Subcutaneous abdominal adipose tissue (tissue), 5 donors: ENCODE data around the gene TCERG1L.

Experiments used
- H3K27ac ChIP-seq: one replicate; pipeline ENCODE4 v1.7.0; 2013; ENCODE audit warnings: low read depth, mild to moderate bottlenecking, inconsistent platforms, low read length, moderate library complexity
- H3K27me3 ChIP-seq, 5 donors: one replicate each; pipeline ENCODE4 v1.7.0; 2013; ENCODE audit warnings: low read length in 5 of 5, inconsistent platforms in 1 of 5; ENCODE audit not compliant: control insufficient read depth in 5 of 5, insufficient read depth in 4 of 5
- H3K36me3 ChIP-seq, 5 donors: one replicate each; pipeline ENCODE4 v1.7.0; 2013; ENCODE audit warnings: low read length in 5 of 5; ENCODE audit not compliant: control insufficient read depth in 5 of 5, insufficient read depth in 5 of 5
- H3K4me1 ChIP-seq, 5 donors: one replicate each; pipeline ENCODE4 v1.7.0; 2013; ENCODE audit warnings: low read length in 5 of 5, mild to moderate bottlenecking in 3 of 5, moderate library complexity in 1 of 5; ENCODE audit not compliant: control insufficient read depth in 5 of 5, insufficient read depth in 5 of 5
- H3K4me3 ChIP-seq, 5 donors: one replicate each; pipeline ENCODE4 v1.7.0; 2013; ENCODE audit warnings: low read length in 5 of 5, low read depth in 1 of 5
- H3K9ac ChIP-seq, 5 donors: one replicate each; pipeline ENCODE4 v1.7.0; 2013; ENCODE audit warnings: low read length in 5 of 5, mild to moderate bottlenecking in 4 of 5, moderate library complexity in 3 of 5
- H3K9me3 ChIP-seq, 5 donors: one replicate each; pipeline ENCODE4 v1.7.0; 2013; ENCODE audit warnings: low read length in 5 of 5; ENCODE audit not compliant: control insufficient read depth in 5 of 5
- donor health status: healthy.
- donor health status: healthy.
- donor health status: healthy.
- donor health status: healthy.
- donor health status: healthy.

The TCERG1L gene

DNA sequence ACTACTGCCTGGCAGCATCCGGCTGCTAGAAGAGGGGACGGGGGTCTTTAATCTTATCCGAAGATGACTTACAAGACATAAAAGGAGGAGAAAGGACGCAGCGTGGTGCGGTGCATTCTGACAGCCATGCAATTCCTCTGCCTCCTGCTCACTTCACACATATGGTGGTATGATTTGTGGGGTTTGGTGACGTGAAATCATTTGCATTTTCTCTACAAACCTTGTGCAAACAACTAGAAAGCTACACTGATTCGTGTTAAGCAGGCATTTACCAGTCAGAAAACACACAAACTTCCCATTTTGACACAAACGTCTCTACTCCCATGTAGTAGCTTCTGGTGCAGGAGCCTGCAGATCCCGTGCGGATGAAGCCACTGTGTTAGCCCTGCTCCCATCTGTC lies 6.8 kb upstream of the TCERG1L start:
- Histone ChIP-seq H3K36me3 (no peaks in the 10 kb centered on the region), H3K27me3 (peaks cover 21 to 52% (median 46%) of the 10 kb centered on the region in 5 donors), H3K27ac (no peak overlapping the region), H3K9me3 (no peaks in the 10 kb centered on the region), H3K9ac (no peak overlapping the region), H3K4me3 (no peak overlapping the region), H3K4me1 (no peaks in the 10 kb centered on the region)

DNA sequence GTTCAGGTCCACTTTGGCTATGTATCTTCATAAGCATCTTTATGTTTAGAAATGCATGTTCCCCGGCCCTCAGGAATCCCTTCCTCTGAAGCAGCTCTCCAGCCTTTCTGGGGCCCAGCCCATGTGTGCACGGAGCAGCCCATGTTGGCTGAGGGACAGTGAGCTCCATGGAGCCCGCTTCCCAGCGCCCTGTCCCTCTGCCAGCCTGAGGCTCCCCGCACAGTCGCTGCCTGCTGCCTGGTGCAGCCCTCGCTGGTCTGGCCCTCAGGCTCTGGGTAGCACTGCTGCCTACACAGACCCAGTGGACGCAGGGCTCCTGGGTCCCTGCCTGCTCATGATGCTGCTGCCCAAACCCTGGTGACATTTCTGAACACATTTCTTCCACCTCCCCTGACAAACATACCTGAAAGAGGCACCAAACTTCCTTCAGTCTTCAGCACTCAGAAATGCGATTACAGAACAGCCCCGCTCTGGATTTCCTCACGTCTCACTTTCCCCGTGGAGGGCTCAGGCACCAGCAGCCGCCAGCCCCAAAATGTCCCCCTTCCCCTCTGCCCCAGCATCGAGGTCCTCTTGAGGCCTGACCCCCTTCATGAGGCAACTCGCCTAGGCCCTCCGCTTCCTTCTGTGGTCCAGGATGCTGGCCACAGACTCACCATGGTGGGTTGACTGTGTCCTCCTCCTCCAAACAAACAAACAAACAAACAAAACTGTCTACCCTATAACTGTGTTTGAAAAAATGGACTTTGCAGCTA lies 5.0 kb upstream of the TCERG1L start:
- no peak overlapping the region for H3K9ac ChIP-seq
- peaks cover 0 to 9% (median 2%) of the 10 kb centered on the region in 5 donors for H3K4me1 ChIP-seq
- H3K27me3 ChIP-seq: peaks cover 27 to 56% (median 48%) of the 10 kb centered on the region in 5 donors
- no peak overlapping the region for H3K27ac ChIP-seq
- no peaks in the 10 kb centered on the region for H3K9me3 ChIP-seq
- no peak overlapping the region for H3K4me3 ChIP-seq
- no peaks in the 10 kb centered on the region for H3K36me3 ChIP-seq

DNA sequence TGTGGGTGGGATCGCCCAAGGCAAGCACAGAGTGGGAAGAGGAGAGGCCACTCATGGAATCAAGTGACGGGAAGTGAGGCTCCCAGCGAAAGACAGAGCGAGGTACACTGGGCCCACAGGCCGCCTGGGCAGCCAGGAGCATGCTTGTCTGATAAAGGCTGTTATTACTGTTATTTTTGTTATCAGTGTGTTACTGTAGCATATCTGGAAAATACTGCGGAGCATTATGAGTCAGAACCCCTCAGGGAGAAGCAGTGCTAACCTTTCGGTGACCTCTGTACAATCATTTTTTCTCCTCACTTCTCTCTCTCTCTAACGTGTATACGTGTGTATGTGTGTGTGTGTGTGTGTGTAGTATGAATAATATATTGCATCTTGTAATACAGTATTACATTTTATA lies 3.8 kb upstream of the TCERG1L start:
- Histone ChIP-seq H3K27me3 (peaks cover 26 to 57% (median 50%) of the 10 kb centered on the region in 5 donors), H3K9me3 (no peaks in the 10 kb centered on the region), H3K4me1 (peaks cover 0 to 16% (median 4%) of the 10 kb centered on the region in 5 donors), H3K9ac (no peak overlapping the region), H3K27ac (no peak overlapping the region), H3K4me3 (no peak overlapping the region), H3K36me3 (no peaks in the 10 kb centered on the region)

DNA sequence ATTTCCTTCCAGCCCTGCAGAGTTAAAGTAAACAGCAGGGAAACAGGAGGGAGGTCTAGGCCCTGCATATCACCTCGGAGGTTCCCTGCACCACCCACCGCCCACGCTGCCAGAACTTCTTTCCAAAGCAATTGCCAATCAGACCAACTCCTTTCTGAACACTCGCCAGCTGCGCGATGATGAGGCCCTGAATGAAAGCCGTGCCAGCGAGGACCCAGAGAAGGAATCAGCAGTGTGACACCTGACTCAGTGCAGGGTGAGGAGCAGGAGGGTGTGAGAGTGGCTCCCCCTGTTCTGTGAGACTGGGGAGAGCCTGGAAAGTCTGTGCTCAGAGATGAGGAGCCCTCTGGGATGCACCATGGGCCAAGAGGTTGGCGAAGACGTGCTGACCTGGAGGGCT lies 3.3 kb upstream of the TCERG1L start:
- Histone ChIP-seq H3K27me3 (peaks cover 29 to 60% (median 49%) of the 10 kb centered on the region in 5 donors), H3K4me3 (no peak overlapping the region)

DNA sequence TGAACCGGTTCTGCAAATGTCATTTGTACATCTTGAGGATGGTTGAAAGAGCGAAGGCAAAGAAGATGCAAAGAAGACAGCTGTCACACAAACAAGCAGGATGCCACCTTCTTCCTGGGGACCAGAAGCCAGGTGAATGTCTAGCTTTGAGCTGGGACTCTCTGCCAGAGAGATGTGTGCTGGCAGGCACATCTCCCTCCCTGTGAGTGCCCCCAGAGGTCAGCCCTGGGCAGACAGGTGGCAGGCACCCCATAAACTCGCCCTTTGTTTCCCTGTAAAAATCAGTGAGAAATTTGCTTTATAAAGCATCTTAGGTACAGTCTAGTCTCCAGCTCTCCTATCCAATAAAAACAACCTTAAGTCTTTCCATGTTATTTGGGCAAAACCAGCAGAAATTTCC lies 2.6 kb upstream of the TCERG1L start:
- Histone ChIP-seq H3K9me3 (no peaks in the 10 kb centered on the region), H3K27me3 (peaks cover 30 to 59% (median 49%) of the 10 kb centered on the region in 5 donors), H3K36me3 (no peaks in the 10 kb centered on the region), H3K4me1 (peaks cover 0 to 16% (median 4%) of the 10 kb centered on the region in 5 donors), H3K4me3 (no peak overlapping the region), H3K27ac (no peak overlapping the region), H3K9ac (no peak overlapping the region)

More for the DNA sequence above, 3.3 kb upstream of the TCERG1L start:
- peaks cover 0 to 16% (median 4%) of the 10 kb centered on the region in 5 donors for H3K4me1 ChIP-seq
- H3K9ac ChIP-seq: no peak overlapping the region
- no peak overlapping the region for H3K27ac ChIP-seq
- no peaks in the 10 kb centered on the region for H3K9me3 ChIP-seq
- no peaks in the 10 kb centered on the region for H3K36me3 ChIP-seq

DNA sequence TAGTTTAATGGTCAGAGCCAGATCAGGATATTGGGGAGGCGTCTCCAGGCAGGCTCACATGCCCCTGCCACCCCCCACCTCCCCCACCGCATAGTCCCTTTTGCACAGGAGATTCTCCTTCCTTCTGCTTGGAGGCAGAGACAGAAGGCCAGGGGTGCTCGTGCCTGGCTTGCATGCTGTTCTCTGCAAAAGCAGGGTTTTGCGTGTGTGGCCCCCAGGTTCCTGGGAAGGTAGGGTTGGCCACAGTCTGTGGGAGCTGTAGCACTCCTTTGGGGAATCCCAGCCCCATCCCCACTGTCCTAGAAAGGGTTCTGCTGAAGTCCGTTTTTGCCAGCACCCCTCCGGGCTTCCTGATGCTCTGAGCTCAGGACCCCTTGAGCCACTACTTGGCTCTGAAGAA lies 1.9 kb upstream of the TCERG1L start:
- Histone ChIP-seq H3K27me3 (peaks cover 33 to 56% (median 47%) of the 10 kb centered on the region in 5 donors), H3K4me1 (peaks cover 0 to 16% (median 4%) of the 10 kb centered on the region in 5 donors), H3K4me3 (no peak overlapping the region), H3K9ac (no peak overlapping the region), H3K27ac (no peak overlapping the region), H3K9me3 (no peaks in the 10 kb centered on the region), H3K36me3 (no peaks in the 10 kb centered on the region)

DNA sequence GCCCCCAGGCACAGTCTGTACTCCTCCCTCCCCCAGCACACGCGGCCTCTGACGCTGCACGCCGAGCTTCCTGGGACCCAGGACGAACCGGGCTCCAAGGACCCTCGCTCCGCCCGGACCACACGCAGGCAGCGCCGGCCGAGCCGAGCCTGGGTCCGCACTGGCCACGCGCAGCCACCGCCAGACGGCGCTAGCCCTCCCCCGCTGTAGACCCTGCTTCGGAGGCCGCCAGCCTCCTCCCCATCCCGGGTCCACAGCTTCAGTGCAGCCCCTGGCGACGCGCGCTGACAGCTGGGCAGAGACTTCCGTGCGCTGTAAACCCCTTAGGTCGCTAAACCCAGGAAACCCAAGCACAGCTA lies 936 bp upstream of the TCERG1L start:
- Histone ChIP-seq H3K9ac (no peak overlapping the region), H3K4me1 (peaks cover 0 to 16% (median 4%) of the 10 kb centered on the region in 5 donors), H3K27me3 (peaks cover 29 to 51% (median 40%) of the 10 kb centered on the region in 5 donors), H3K4me3 (no peak overlapping the region), H3K9me3 (no peaks in the 10 kb centered on the region), H3K36me3 (no peaks in the 10 kb centered on the region), H3K27ac (no peak overlapping the region)

DNA sequence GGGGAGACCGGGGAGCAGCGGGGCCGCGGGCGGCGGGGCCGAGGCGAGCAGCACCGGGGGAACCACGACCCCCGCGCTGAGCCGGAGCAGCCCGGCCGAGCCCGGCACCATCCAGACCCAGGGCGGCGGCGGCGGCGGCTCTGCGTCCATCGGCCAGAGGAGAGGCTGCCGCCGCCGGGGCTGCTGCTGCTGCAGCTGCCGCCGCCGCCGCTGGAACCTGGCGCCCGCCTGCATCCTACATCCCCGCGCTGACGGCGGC lies 190 bp downstream of the TCERG1L start:
- Histone ChIP-seq H3K27me3 (peaks cover 27 to 47% (median 39%) of the 10 kb centered on the region in 5 donors), H3K4me3 (no peak overlapping the region)

DNA sequence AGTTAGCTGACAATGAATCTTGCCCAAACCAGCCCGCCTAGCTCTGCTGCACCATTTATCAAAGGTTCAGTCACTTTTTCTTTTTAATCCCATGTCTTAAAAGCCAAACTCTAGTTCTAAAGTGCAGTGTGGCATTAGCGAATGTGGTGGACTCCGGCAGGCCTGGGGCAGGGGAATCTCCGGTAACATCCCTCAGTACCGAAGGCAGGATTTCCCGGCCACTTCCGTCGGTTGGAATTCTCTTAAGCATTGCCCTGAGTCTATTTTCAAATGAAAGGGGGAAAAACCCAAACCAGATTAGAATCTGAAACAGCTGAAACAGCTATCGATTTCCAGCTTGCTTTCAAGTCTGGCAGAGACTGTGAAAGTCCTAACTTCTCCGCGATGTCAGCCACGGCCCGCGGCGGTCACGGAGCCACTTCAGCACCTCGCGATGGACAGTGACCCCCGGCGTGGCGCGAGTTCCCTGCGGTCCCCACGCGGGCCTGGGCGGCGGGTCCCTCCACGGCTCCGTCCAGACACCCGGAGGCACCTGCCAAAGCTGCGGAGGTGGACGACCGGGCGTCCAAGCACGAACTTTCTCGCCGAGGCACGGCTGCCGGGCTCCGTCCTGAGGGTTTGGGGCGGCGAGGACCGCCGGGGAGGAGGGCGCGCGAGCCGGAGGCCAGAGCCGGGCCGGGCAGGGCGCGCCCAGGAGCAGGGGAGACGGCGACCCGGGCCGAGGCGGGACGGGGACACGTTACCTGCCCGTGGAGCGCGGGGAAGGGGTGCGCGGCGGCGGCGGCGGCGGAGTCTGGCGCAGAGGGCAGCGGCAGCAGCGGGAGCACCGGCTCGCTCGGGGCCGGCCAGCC lies 745 bp downstream of the TCERG1L start:
- H3K27ac ChIP-seq: no peak overlapping the region
- no peaks in the 10 kb centered on the region for H3K36me3 ChIP-seq
- no peak overlapping the region for H3K4me3 ChIP-seq
- H3K27me3 ChIP-seq: peaks cover 26 to 42% (median 39%) of the 10 kb centered on the region in 5 donors
- H3K4me1 ChIP-seq: peaks cover 0 to 16% (median 4%) of the 10 kb centered on the region in 5 donors
- H3K9ac ChIP-seq: no peak overlapping the region
- no peaks in the 10 kb centered on the region for H3K9me3 ChIP-seq

More for the DNA sequence above, 190 bp downstream of the TCERG1L start:
- no peak overlapping the region for H3K27ac ChIP-seq
- no peak overlapping the region for H3K9ac ChIP-seq
- no peaks in the 10 kb centered on the region for H3K36me3 ChIP-seq
- peaks cover 0 to 16% (median 4%) of the 10 kb centered on the region in 5 donors for H3K4me1 ChIP-seq
- no peaks in the 10 kb centered on the region for H3K9me3 ChIP-seq

DNA sequence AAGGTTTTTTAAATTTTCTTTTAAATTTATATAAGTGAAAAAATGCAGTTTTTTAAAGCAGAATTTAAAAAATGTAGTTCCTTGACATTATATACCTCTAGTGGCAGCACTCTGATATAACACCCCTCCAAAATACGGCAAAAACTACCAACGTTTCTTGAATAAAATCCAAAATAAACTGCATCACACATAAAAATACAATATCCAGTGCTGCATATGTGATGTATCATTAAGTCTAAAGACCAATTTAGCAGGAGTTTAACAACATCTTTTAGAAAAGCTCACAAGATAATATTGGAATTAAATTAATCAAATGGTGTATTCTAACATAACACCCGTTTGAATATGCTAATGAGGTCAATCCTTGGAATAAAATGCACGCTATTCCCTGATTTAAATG lies 1.4 kb downstream of the TCERG1L start:
- Histone ChIP-seq H3K27me3 (peaks cover 26 to 42% (median 39%) of the 10 kb centered on the region in 5 donors), H3K27ac (no peak overlapping the region), H3K9me3 (no peaks in the 10 kb centered on the region), H3K36me3 (no peaks in the 10 kb centered on the region), H3K9ac (no peak overlapping the region), H3K4me1 (peaks cover 0 to 16% (median 4%) of the 10 kb centered on the region in 5 donors), H3K4me3 (no peak overlapping the region)
